IPS-20b (cell line): ENCODE data around the gene TXNL4A.
A peak's percentile ranks its signal among the peaks of the same experiment; 100 is the strongest.

Source experiments
- H3K27ac ChIP-seq: one replicate; pipeline ENCODE4 v1.5.1; 2013; ENCODE audit warnings: low read length
- H3K27me3 ChIP-seq: 2 replicates; pipeline ENCODE4 v1.6.1; 2013; ENCODE audit warnings: mild to moderate bottlenecking, low read length, inconsistent platforms; ENCODE audit not compliant: insufficient read depth
- H3K36me3 ChIP-seq: 2 replicates; pipeline ENCODE4 v1.6.1; 2013; ENCODE audit warnings: low read depth, mild to moderate bottlenecking, inconsistent platforms, low read length, moderate library complexity; ENCODE audit not compliant: insufficient read depth
- H3K4me1 ChIP-seq: 2 replicates; pipeline ENCODE4 v1.6.1; 2013; ENCODE audit warnings: mild to moderate bottlenecking, control low read depth, inconsistent platforms, low read length, moderate library complexity; ENCODE audit not compliant: insufficient read depth
- H3K4me3 ChIP-seq: 2 replicates; pipeline ENCODE4 v1.5.1; 2013; ENCODE audit warnings: mild to moderate bottlenecking, low read length, inconsistent platforms
- H3K9ac ChIP-seq: 2 replicates; pipeline ENCODE4 v1.6.1; 2013; ENCODE audit warnings: low read depth, mild to moderate bottlenecking, inconsistent platforms, low read length, moderate library complexity
- H3K9me3 ChIP-seq: 2 replicates; pipeline ENCODE4 v1.6.1; 2013; ENCODE audit warnings: mild to moderate bottlenecking, low read depth, low read length, inconsistent platforms; ENCODE audit not compliant: insufficient read depth

The TXNL4A gene

DNA sequence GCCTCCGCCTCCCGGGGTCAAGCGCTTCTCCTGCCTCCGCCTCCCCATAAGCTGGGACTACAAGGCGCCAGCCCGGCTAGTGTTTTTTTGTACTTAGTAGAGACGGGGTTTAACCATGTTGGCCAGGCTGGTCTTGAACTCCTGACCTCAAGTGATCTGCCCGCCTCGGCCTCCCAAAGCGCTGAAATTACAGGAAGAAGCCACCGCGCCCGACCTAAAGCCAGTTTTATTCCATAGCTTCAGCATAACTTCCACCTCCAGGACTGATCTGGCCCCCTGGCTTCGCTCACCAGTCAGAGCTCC is 783 bp upstream of the TXNL4A start:
- Histone ChIP-seq H3K4me3 (peak overlapping the region; percentile 88; the same call in 1 of the 2 replicates), H3K27me3 (no peaks in the 10 kb centered on the region), H3K4me1 (peaks cover 16% of the 10 kb centered on the region), H3K27ac (no peak overlapping the region), H3K9ac (peak overlapping the region; percentile 91; the same call in 1 of the 2 replicates), H3K36me3 (peaks cover 26% of the 10 kb centered on the region), H3K9me3 (no peaks in the 10 kb centered on the region)

DNA sequence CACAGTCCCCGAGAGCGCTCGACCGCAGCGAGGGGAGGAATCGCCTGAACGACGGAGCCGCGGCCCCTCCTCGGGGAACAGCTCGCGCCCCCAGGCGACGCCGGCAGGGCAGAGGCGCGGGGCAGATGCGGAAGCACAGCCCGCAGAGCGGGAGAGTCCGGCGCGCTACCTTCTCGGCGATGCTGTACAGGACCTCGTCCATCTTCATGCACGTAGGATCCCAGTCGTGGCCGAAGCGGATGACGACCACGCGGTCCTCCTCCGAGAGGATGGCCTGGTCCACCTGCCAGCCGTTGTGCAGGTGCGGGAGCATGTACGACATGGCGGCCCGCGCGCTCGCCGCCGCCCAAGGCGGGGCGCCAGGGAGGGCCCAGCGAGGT is 302 bp downstream of the TXNL4A start:
- peaks cover 16% of the 10 kb centered on the region for H3K4me1 ChIP-seq
- H3K4me3 ChIP-seq: peak overlapping the region; percentile 88
- peak overlapping the region; percentile 39 for H3K27ac ChIP-seq
- no peaks in the 10 kb centered on the region for H3K9me3 ChIP-seq
- H3K9ac ChIP-seq: peak overlapping the region; percentile 91
- H3K27me3 ChIP-seq: no peaks in the 10 kb centered on the region
- H3K36me3 ChIP-seq: peaks cover 32% of the 10 kb centered on the region

DNA sequence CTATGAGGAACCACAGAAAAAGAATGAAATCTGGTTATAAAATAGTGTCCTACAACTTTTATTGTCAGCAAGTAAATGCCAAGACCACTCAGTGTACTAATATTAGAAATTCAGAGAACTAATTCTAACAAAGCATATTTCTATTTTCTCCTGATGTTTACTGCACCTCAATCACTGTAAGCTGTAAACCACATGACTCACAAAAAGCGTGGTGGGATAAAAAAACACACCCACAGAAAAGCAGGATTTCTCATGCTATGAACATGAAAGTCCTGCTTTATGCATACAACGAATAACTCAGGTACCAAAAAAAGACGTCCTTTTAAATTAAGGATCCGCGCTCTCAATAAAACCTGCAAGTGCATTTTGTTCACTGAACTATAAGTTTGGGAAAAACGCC is 797 bp downstream of the TXNL4A start:
- H3K4me3 ChIP-seq: peak overlapping the region; percentile 88
- H3K27ac ChIP-seq: no peak overlapping the region
- peaks cover 32% of the 10 kb centered on the region for H3K36me3 ChIP-seq
- H3K27me3 ChIP-seq: no peaks in the 10 kb centered on the region
- H3K9me3 ChIP-seq: no peaks in the 10 kb centered on the region
- peak overlapping the region; percentile 91 for H3K9ac ChIP-seq
- H3K4me1 ChIP-seq: peaks cover 11% of the 10 kb centered on the region

DNA sequence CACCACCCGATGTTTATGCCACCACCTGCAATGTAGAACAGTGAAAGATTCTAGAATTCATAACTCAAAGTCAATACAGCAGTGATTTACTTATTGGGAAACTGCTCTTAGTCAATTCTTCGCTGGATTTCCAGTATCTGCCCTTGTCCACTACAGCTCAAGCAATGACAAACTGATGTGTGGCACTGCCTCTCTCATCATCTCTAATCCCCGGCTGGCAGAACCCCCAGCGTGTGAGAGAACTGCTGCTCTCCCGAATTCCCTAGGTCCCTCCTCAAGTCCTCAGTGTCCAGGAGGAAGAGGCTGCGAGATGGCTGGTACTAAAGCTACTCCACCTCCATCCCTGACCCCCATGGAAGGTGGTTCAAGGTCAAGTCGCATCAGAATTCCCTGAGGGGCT is 1.6 kb downstream of the TXNL4A start:
- Histone ChIP-seq H3K36me3 (peaks cover 32% of the 10 kb centered on the region), H3K27me3 (no peaks in the 10 kb centered on the region), H3K27ac (no peak overlapping the region)

DNA sequence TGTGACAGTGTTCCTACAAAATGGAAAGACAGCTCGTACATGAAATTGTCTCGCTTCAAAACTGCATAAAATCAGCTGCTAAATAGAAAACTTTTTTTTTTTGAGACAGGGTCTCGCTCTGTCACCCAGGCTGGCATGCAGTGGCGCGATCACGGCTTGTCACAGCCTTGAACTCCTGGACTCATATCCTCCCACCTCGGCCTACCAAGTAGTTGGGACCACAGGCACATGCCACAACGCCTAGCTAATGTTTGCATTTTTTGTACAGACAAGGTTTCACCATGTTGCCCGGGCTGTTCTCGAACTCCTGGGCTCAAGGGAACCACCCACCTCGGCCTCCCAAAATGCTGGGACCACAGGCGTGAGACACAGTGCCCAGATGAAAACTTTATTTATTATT is 3.2 kb downstream of the TXNL4A start:
- H3K27ac ChIP-seq: no peak overlapping the region
- H3K4me1 ChIP-seq: peaks cover 8% of the 10 kb centered on the region; the same call in 1 of the 2 replicates
- H3K4me3 ChIP-seq: no peak overlapping the region
- H3K36me3 ChIP-seq: peaks cover 33% of the 10 kb centered on the region
- no peaks in the 10 kb centered on the region for H3K27me3 ChIP-seq
- H3K9me3 ChIP-seq: no peaks in the 10 kb centered on the region
- H3K9ac ChIP-seq: no peak overlapping the region

More for the DNA sequence above, 1.6 kb downstream of the TXNL4A start:
- peaks cover 8% of the 10 kb centered on the region; the same call in 1 of the 2 replicates for H3K4me1 ChIP-seq
- H3K9me3 ChIP-seq: no peaks in the 10 kb centered on the region
- peak overlapping the region; percentile 91; the same call in 1 of the 2 replicates for H3K9ac ChIP-seq
- peak overlapping the region; percentile 88 for H3K4me3 ChIP-seq

DNA sequence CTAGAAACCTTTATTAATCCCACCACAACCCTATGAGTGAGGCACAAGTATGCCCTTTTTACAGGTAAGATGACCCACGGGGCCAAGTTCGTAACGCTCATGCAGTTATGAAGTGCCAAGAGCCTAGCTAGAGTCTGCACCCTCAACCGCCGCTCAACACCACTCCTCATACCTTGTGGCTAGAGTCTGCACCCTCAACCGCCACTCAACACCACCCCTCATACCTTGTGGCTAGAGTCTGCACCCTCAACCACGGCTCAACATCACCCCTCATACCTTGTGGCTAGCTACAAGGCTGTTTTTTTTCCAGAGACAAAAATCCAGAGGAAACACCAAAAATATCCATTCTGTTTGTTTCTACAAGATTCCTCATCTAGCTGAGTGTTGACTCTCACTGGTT is 4.6 kb downstream of the TXNL4A start:
- Histone ChIP-seq H3K36me3 (peaks cover 46% of the 10 kb centered on the region), H3K4me3 (no peak overlapping the region), H3K27me3 (no peaks in the 10 kb centered on the region)

DNA sequence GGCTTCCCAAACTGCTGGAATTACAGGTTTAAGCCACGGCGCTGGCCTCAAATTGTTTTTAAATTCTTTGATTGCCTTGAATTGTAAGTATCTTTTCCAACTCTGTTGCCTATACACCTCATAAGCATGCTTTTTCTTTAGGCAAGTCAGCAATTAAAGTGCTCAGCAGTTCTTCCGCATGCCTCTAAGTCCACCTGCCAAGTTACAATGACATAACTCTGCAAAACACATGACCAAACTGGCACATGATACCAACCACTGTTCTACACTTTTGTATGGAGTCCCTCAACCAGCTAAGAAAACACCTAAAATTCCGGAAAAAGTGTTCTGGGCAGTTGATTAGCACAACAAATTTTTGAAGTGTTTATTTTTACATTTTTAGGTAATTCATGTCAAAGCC is 5.1 kb downstream of the TXNL4A start:
- no peak overlapping the region for H3K27ac ChIP-seq
- H3K4me1 ChIP-seq: peaks cover 8% of the 10 kb centered on the region; the same call in 1 of the 2 replicates
- H3K9me3 ChIP-seq: no peaks in the 10 kb centered on the region
- H3K9ac ChIP-seq: no peak overlapping the region
- H3K4me3 ChIP-seq: no peak overlapping the region
- peaks cover 47% of the 10 kb centered on the region for H3K36me3 ChIP-seq
- H3K27me3 ChIP-seq: no peaks in the 10 kb centered on the region

More for the DNA sequence above, 4.6 kb downstream of the TXNL4A start:
- H3K9ac ChIP-seq: no peak overlapping the region
- H3K27ac ChIP-seq: no peak overlapping the region
- no peaks in the 10 kb centered on the region for H3K9me3 ChIP-seq
- peaks cover 8% of the 10 kb centered on the region; the same call in 1 of the 2 replicates for H3K4me1 ChIP-seq

DNA sequence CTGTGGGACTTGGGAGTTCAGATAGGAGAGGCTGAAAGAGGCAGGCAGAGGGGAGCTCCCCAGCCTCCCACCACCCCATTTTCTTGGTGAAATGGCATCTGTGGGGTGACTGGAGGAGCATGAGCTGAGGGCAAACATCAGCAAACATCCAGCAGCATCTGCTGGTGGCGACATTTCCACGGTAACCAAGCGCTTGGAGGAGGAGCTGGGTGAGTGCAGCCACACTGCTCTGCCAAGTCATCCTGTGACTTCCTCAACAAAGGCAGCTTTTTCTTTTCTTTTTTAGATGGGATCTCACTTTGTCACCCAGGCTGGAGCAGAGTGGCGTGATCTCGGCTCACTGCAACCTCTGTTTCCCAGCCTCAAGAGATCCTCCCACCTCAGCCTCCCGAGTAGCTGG is 5.6 kb downstream of the TXNL4A start:
- no peak overlapping the region for H3K4me3 ChIP-seq
- H3K9me3 ChIP-seq: no peaks in the 10 kb centered on the region
- peaks cover 52% of the 10 kb centered on the region for H3K36me3 ChIP-seq
- H3K27ac ChIP-seq: no peak overlapping the region
- H3K4me1 ChIP-seq: peaks cover 8% of the 10 kb centered on the region; the same call in 1 of the 2 replicates
- no peak overlapping the region for H3K9ac ChIP-seq
- no peaks in the 10 kb centered on the region for H3K27me3 ChIP-seq

DNA sequence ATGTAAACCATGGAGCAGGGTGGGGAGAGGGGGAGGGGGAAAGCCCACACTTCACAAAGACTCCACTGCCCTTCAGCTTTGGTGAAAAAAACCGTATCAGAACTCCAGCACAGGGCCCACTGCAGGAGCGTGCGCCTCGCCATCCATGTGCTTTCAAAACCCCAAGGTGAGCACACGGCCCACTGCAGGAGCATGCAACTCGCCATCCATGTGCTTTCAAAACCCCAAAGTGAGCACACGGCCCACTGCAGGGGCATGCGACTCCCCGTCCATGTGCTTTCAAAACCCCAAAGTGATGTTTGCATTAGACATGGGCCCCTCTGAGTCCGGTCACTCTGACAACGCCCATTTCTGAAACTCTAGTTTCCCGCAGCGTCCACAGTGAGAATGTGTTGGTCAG is 7.8 kb downstream of the TXNL4A start:
- Histone ChIP-seq H3K36me3 (peaks cover 61% of the 10 kb centered on the region), H3K4me3 (no peak overlapping the region), H3K4me1 (no peaks in the 10 kb centered on the region), H3K27ac (no peak overlapping the region), H3K9me3 (no peaks in the 10 kb centered on the region), H3K9ac (no peak overlapping the region), H3K27me3 (no peaks in the 10 kb centered on the region)

DNA sequence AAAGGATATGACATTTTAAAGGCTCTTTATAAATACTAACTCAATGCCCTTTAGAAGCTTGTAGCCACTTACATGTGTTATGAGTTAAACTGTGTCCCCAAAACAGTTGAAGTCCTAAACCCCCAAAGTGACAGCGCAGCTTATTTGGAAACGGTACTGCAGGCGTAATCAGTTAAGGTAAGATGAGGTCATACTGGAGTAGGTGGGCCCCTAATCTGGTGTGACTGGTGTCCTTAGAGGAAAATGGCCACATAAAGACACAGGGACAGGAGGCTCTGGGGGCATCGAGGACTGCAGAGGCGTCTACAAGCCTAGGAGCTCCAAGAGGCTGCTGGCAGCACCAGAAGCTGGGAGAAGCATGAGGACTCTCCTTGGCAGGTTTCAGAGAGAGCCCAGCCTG is 8.5 kb downstream of the TXNL4A start:
- H3K27ac ChIP-seq: no peak overlapping the region
- H3K4me1 ChIP-seq: no peaks in the 10 kb centered on the region
- H3K9me3 ChIP-seq: no peaks in the 10 kb centered on the region
- H3K9ac ChIP-seq: no peak overlapping the region
- H3K4me3 ChIP-seq: no peak overlapping the region
- H3K27me3 ChIP-seq: no peaks in the 10 kb centered on the region
- peaks cover 61% of the 10 kb centered on the region for H3K36me3 ChIP-seq

DNA sequence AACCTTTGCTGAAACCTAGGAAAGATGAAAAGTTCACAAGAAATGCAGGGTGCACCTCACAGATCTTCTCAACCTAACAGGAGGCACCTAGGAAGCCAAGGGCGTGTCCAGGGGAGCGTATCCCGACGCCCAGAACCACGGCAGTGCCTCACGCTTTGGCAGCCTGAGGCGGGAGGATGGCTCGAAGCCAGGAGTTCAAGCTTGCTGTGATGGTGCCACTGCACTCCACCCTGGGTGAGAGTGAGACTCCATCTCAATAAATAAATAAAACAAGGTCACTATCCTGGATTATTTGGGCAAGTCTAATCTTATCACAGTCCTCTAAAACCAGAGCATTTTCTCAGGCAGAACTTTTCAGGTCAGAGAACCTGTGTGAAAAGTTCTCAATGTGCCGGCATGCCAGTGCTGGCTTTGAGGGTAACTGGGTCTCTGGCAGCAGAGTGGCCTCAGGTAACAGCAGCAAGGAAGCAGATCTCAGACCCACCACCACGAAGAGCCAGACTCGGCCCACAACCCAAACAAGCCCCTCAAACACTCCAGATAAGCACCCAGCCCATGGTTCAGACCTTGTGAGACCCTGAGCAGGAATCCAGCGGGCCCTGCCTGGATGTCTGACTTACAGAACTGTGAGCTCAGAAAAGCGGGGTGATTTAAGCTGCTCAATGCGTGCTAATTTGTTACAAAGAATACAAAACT is 12.2 kb downstream of the TXNL4A start:
- H3K36me3 ChIP-seq: peaks cover 84% of the 10 kb centered on the region
- no peak overlapping the region for H3K27ac ChIP-seq
- H3K9me3 ChIP-seq: no peaks in the 10 kb centered on the region
- no peak overlapping the region for H3K4me3 ChIP-seq
- no peaks in the 10 kb centered on the region for H3K4me1 ChIP-seq
- no peaks in the 10 kb centered on the region for H3K27me3 ChIP-seq
- no peak overlapping the region for H3K9ac ChIP-seq

DNA sequence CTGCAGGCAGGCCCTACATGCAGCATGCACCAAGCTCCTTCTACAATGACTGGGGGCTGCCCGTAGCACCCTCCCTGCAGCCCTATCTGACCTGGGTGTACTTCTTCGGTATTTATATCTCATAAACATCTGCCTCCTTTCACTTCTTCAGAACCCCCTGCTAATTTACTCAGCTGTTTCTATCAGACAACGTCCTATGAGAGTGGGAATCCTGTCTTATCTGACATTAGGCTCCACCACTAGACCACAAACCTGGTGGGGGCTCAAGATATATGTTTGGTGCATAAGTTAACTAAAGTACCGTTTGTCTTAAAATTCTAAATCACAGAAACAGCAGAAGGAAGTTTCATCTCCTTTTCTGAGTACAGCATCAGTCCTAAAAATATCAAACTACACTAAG is 13.3 kb downstream of the TXNL4A start:
- H3K27ac ChIP-seq: no peak overlapping the region
- peaks cover 92% of the 10 kb centered on the region for H3K36me3 ChIP-seq
- H3K9ac ChIP-seq: no peak overlapping the region
- no peaks in the 10 kb centered on the region for H3K27me3 ChIP-seq
- no peaks in the 10 kb centered on the region for H3K9me3 ChIP-seq
- no peaks in the 10 kb centered on the region for H3K4me1 ChIP-seq
- H3K4me3 ChIP-seq: no peak overlapping the region
